Osteoblast (primary cell): ENCODE results near the gene ARL14EPL. TPM values are rescaled to one million over a fixed set of nuclear protein-coding genes. Genes with fewer than 3 reads are reported as not detected.
"Not testable (repeated sequence)": the region's sequence is repeated elsewhere in the genome, so short reads cannot be mapped to it uniquely, and the experiment has no call there.

Experiments
- DNase-seq: peaks from one replicate; pipeline ENCODE4 v3.0.0; 2011; ENCODE audit warnings: low spot score, mixed read lengths; ENCODE audit not compliant: insufficient read length; ENCODE audit errors: missing footprints
- H2AFZ ChIP-seq: 2 replicates; pipeline ENCODE4 v1.6.0; 2011; ENCODE audit warnings: mild to moderate bottlenecking, low read length
- H3K27ac ChIP-seq: 2 replicates; pipeline ENCODE4 v1.5.1; 2011; ENCODE audit warnings: mild to moderate bottlenecking, low read depth, low read length, moderate library complexity
- H3K27me3 ChIP-seq: 2 replicates; pipeline ENCODE4 v1.6.0; 2012; ENCODE audit warnings: mild to moderate bottlenecking, control low read depth, inconsistent platforms, low read length, moderate library complexity; ENCODE audit not compliant: insufficient read depth
- H3K36me3 ChIP-seq: 2 replicates; pipeline ENCODE4 v1.5.1; 2011; ENCODE audit warnings: mild to moderate bottlenecking, low read length, control low read depth, moderate library complexity; ENCODE audit not compliant: insufficient read depth
- H3K4me1 ChIP-seq: 2 replicates; pipeline ENCODE4 v1.5.1; 2011; ENCODE audit warnings: mild to moderate bottlenecking, low read length, control low read depth, moderate library complexity; ENCODE audit not compliant: insufficient read depth
- H3K4me2 ChIP-seq: 2 replicates; pipeline ENCODE4 v1.6.0; 2011; ENCODE audit warnings: mild to moderate bottlenecking, low read length; ENCODE audit not compliant: insufficient read depth
- H3K4me3 ChIP-seq: fragments of 200-600 bp; sonication (generic); 3 replicates; pipeline ENCODE4 v1.5.1; 2012; ENCODE audit warnings: mild to moderate bottlenecking, low read length, inconsistent platforms; ENCODE audit not compliant: insufficient read depth
- H3K79me2 ChIP-seq: 2 replicates; pipeline ENCODE4 v1.6.0; 2012; ENCODE audit warnings: mild to moderate bottlenecking, low read length, control low read depth, inconsistent platforms; ENCODE audit not compliant: insufficient read depth
- H3K9me3 ChIP-seq: 2 replicates; pipeline ENCODE4 v1.5.1; 2011; ENCODE audit warnings: low read depth, low read length, control low read depth
- H4K20me1 ChIP-seq: 2 replicates; pipeline ENCODE4 v1.6.0; 2012; ENCODE audit warnings: mild to moderate bottlenecking, low read length, control low read depth; ENCODE audit not compliant: insufficient read depth
- total RNA-seq: library from RNA; depleted of rRNA; stranded (reverse); fragments of >200 nt; gene quantifications from 2 replicates; pipeline ENCODE4 v1.2.3, GENCODE V29; 2012
- TF ChIP-seq, protein P1 (sequence below): IDR thresholded peaks from 2 replicates; pipeline ENCODE4 v1.5.1; 2011; ENCODE audit warnings: mild to moderate bottlenecking, low read depth, low read length, moderate library complexity; ENCODE audit errors: extremely low read depth

Gene ARL14EPL
- total RNA-seq, 1 donor, result not detected

DNA sequence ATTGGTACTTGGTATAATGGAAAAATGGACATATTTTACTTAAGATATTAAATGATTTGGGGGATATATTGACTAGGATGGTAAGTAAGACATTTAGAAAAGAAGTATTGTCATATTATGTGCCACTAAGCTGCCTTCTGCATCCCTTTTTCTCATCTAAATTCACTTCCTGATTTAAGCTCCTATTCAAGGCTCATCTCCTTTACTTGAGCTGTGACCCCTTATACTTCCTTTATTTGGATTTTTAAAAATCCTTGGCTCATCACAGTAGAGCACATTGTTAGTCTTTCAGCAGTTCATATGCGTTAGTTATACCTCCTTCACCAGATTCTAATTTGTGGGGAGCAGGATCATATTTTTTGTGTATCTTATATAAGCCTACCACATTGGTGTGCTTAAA lies 59.1 kb downstream of the ARL14EPL start:
- no peaks in the 10 kb centered on the region for H3K4me1 ChIP-seq
- H3K27ac ChIP-seq, result no peak overlapping the region
- no peak overlapping the region for H3K4me2 ChIP-seq
- TF ChIP-seq, protein P1, sequence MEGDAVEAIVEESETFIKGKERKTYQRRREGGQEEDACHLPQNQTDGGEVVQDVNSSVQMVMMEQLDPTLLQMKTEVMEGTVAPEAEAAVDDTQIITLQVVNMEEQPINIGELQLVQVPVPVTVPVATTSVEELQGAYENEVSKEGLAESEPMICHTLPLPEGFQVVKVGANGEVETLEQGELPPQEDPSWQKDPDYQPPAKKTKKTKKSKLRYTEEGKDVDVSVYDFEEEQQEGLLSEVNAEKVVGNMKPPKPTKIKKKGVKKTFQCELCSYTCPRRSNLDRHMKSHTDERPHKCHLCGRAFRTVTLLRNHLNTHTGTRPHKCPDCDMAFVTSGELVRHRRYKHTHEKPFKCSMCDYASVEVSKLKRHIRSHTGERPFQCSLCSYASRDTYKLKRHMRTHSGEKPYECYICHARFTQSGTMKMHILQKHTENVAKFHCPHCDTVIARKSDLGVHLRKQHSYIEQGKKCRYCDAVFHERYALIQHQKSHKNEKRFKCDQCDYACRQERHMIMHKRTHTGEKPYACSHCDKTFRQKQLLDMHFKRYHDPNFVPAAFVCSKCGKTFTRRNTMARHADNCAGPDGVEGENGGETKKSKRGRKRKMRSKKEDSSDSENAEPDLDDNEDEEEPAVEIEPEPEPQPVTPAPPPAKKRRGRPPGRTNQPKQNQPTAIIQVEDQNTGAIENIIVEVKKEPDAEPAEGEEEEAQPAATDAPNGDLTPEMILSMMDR, result no peak
- H3K79me2 ChIP-seq, result peaks cover 21% of the 10 kb centered on the region
- no peak overlapping the region for H2AFZ ChIP-seq
- peaks cover 22% of the 10 kb centered on the region for H3K36me3 ChIP-seq
- no peaks in the 10 kb centered on the region for H3K27me3 ChIP-seq
- DNase-seq, result no peak
- no peaks in the 10 kb centered on the region for H4K20me1 ChIP-seq
- no peaks in the 10 kb centered on the region for H3K9me3 ChIP-seq
- H3K4me3 ChIP-seq, result no peak overlapping the region

DNA sequence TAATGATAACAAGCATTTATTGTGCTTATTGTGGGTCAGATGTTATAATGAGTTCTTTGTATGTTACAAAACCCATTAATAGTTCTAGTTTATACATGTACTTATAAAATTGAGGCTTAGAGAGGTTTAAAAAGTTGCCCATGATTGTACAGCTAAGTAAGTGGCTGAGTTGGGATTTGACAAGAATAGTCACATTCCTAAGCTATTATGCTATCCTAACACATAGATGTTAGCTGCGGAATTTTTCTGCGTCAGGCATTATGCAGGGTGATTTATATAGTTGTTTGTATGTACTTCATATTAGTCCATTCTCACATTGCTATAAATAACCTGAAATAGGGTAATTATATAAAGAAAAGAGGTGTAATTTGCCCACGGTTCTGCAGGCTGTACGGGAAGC lies 65.0 kb downstream of the ARL14EPL start:
- TF ChIP-seq, protein P1, result no peak
- Histone ChIP-seq H3K4me2 (no peak overlapping the region), H2AFZ (no peak overlapping the region), H3K9me3 (no peaks in the 10 kb centered on the region), H3K4me1 (no peaks in the 10 kb centered on the region), H3K79me2 (no peaks in the 10 kb centered on the region), H4K20me1 (no peaks in the 10 kb centered on the region), H3K27ac (no peak overlapping the region), H3K27me3 (no peaks in the 10 kb centered on the region), H3K36me3 (peaks cover 22% of the 10 kb centered on the region), H3K4me3 (no peak overlapping the region)
- DNase-seq, result no peak

DNA sequence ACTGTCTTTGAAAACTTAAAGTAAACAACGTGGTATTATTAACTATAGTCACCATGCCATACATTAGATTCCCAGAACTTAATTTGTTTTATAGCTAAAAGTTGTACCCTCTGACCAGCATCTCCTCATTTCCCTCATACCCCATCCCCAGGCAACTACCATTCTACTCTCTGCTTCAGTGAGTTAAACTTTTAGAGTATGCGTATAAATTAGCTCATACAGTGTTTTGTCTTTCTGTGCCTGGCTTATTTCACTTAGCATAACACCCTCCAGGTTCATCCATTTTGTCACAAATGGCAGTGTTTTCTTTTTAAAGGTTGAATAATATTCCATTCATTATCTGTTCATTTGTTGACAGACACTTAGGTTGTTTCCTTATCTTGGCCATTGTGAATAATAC lies 66.7 kb downstream of the ARL14EPL start:
- Histone ChIP-seq H2AFZ (no peak overlapping the region), H3K79me2 (no peaks in the 10 kb centered on the region), H4K20me1 (no peaks in the 10 kb centered on the region), H3K4me3 (no peak overlapping the region), H3K27me3 (no peaks in the 10 kb centered on the region), H3K4me2 (no peak overlapping the region), H3K36me3 (peaks cover 8% of the 10 kb centered on the region), H3K4me1 (no peaks in the 10 kb centered on the region), H3K9me3 (no peaks in the 10 kb centered on the region), H3K27ac (no peak overlapping the region)
- TF ChIP-seq, protein P1, result no peak
- DNase-seq, result no peak

DNA sequence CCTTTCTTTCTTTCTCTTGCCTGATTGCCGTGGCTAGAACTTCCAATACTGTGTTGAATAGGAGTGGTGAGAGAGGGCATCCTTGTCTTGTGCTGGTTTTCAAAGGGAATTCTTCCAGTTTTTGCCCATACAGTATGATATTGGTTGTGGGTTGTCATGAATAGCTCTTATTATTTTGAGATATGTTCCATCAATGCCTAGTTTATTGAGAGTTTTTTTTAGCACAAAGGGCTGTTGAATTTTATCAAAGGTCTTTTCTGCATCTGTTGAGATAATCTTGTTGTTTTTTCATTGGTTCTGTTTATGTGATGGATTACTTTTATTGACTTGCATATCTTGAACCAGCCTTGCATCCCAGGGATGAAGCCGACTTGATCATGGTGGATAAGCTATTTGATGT lies 72.7 kb downstream of the ARL14EPL start:
- H2AFZ ChIP-seq, H3K9me3 ChIP-seq, H3K4me3 ChIP-seq, H3K4me1 ChIP-seq, H3K79me2 ChIP-seq, H4K20me1 ChIP-seq, H3K4me2 ChIP-seq, H3K36me3 ChIP-seq, H3K27ac ChIP-seq, DNase-seq, H3K27me3 ChIP-seq: not testable (repeated sequence)

Other genes starting within 250 kb of the ARL14EPL start
- gene CDO1, start 215.8 kb upstream of the ARL14EPL start, total RNA-seq, result 8.0 and 8.3 TPM in 2 replicates
- gene ATG12, start 190.9 kb upstream of the ARL14EPL start, total RNA-seq, result 80.0 and 93.4 TPM in 2 replicates
- gene AP3S1, start 190.5 kb upstream of the ARL14EPL start, total RNA-seq, result 109 and 131 TPM in 2 replicates
- gene LVRN, start 70.0 kb upstream of the ARL14EPL start, total RNA-seq, result under 0.01 and 0.59 TPM in 2 replicates
- gene COMMD10, start 52.6 kb downstream of the ARL14EPL start, total RNA-seq, result 29.7 and 30.4 TPM in 2 replicates